Tongue (tissue), 2 donors: Measurements from ENCODE around the gene THBS3. TPM values are rescaled to one million over a fixed set of nuclear protein-coding genes. Genes with fewer than 3 reads are reported as not detected.
"Not testable (repeated sequence)": the region's sequence is repeated elsewhere in the genome, so short reads cannot be mapped to it uniquely, and the experiment has no call there.

Experiments
- DNase-seq: peaks from one replicate; pipeline ENCODE4 v3.0.0-alpha.2; 2015
- total RNA-seq: library from RNA; depleted of rRNA; stranded (reverse); fragments of >200 nt; gene quantifications from one replicate; pipeline ENCODE4 v1.2.3, GENCODE V29; 2014

Gene THBS3
- total RNA-seq, 1 donor from 2014 or later: 61.0 TPM

- peak; percentile 91 for DNase-seq
Observed at GRCh38 chr1:155206891-155207805, 549 bp downstream of the THBS3 start.

- no peak for DNase-seq
Observed at GRCh38 chr1:155205969-155206593, 1.6 kb downstream of the THBS3 start.

GRCh38 chr1:155205035-155205434 lies 2.7 kb downstream of the THBS3 start:
- DNase-seq: no peak

- no peak for DNase-seq
Observed at GRCh38 chr1:155202731-155203515, 4.8 kb downstream of the THBS3 start.

GRCh38 chr1:155202198-155202597 lies 5.5 kb downstream of the THBS3 start:
- DNase-seq: no peak

GRCh38 chr1:155200920-155201319 lies 6.8 kb downstream of the THBS3 start:
- DNase-seq: no peak

- no peak for DNase-seq
Observed at GRCh38 chr1:155199792-155200191, 7.9 kb downstream of the THBS3 start.

GRCh38 chr1:155198547-155198906 lies 9.2 kb downstream of the THBS3 start:
- no peak for DNase-seq

GRCh38 chr1:155197901-155198546 lies 9.7 kb downstream of the THBS3 start:
- no peak for DNase-seq

- no peak for DNase-seq
Observed at GRCh38 chr1:155196893-155197638, 10.6 kb downstream of the THBS3 start.

GRCh38 chr1:155196103-155196892 lies 11.4 kb downstream of the THBS3 start:
- no peak for DNase-seq

- no peak for DNase-seq
Observed at GRCh38 chr1:155195201-155196102, 12.2 kb downstream of the THBS3 start.

GRCh38 chr1:155193991-155194240 lies 13.8 kb downstream of the THBS3 start:
- DNase-seq: not testable (repeated sequence)

GRCh38 chr1:155193275-155193990 lies 14.3 kb downstream of the THBS3 start:
- DNase-seq: peak; percentile 93

- no peak for DNase-seq
Observed at GRCh38 chr1:155192346-155193274, 15.1 kb downstream of the THBS3 start.

GRCh38 chr1:155191904-155192303 lies 15.8 kb downstream of the THBS3 start:
- no peak for DNase-seq

- DNase-seq: not testable (repeated sequence)
Observed at GRCh38 chr1:155189926-155190325, 17.8 kb downstream of the THBS3 start.

GRCh38 chr1:155188268-155188667 lies 19.4 kb downstream of the THBS3 start:
- no peak for DNase-seq
